Lung (tissue), 12 donors: ENCODE measurements around the gene MB21D2. TPM values are rescaled to one million over a fixed set of nuclear protein-coding genes. Genes with fewer than 3 reads are reported as not detected.

Experiments used
- ATAC-seq: fragments of 200-7000 bp; cut with Tn5 transposase; one replicate; pipeline ENCODE4 v1.9.1; 2020; ENCODE audit warnings: moderate number of reproducible peaks; ENCODE audit not compliant: insufficient read depth, low FRiP score
- DNase-seq, 3 donors: peaks; one replicate each; pipeline ENCODE4 v3.0.0-alpha.2; 2013 to 2017
- H3K27ac ChIP-seq, 2 donors: one replicate each; pipeline ENCODE4 v1.5.1; 2013; ENCODE audit warnings: mild to moderate bottlenecking in 2 of 2, moderate library complexity in 2 of 2, control low read depth in 1 of 2, inconsistent platforms in 1 of 2, low read depth in 1 of 2, low read length in 1 of 2
- H3K27me3 ChIP-seq, 3 donors: one replicate each; pipeline ENCODE4 v1.5.1; 2013; ENCODE audit warnings: low read length in 2 of 3; ENCODE audit not compliant: control insufficient read depth in 3 of 3, insufficient read depth in 3 of 3
- H3K36me3 ChIP-seq, 4 donors: one replicate each; pipeline ENCODE4 v1.5.1; 2013; ENCODE audit warnings: low read length in 4 of 4, mild to moderate bottlenecking in 1 of 4, moderate library complexity in 1 of 4; ENCODE audit not compliant: control insufficient read depth in 4 of 4, insufficient read depth in 4 of 4
- H3K4me1 ChIP-seq, 5 donors: one replicate each; pipeline ENCODE4 v1.5.1; 2013; ENCODE audit warnings: low read length in 5 of 5, mild to moderate bottlenecking in 2 of 5, moderate library complexity in 1 of 5; ENCODE audit not compliant: control insufficient read depth in 5 of 5, insufficient read depth in 5 of 5
- H3K4me3 ChIP-seq: one replicate; pipeline ENCODE4 v1.5.1; 2013; ENCODE audit warnings: mild to moderate bottlenecking, control low read depth, moderate library complexity
- H3K9ac ChIP-seq, 2 donors: one replicate each; pipeline ENCODE4 v1.5.1; 2013; ENCODE audit warnings: low read length in 2 of 2, control low read depth in 1 of 2; ENCODE audit not compliant: insufficient read depth in 1 of 2
- H3K9me3 ChIP-seq, 4 donors: one replicate each; pipeline ENCODE4 v1.5.1; 2013; ENCODE audit warnings: low read length in 3 of 4, mild to moderate bottlenecking in 1 of 4, moderate library complexity in 1 of 4; ENCODE audit not compliant: control insufficient read depth in 4 of 4, insufficient read depth in 3 of 4
- CTCF ChIP-seq: IDR thresholded peaks from 2 replicates; pipeline ENCODE4 v1.5.1; 2012; ENCODE audit warnings: mild to moderate bottlenecking; ENCODE audit errors: control extremely low read depth, extremely low read depth
- WGBS, 2 donors: extraction: QIAGEN DNeasy Blood & Tissue Kit; methylation state at CpG; one replicate each; pipeline ENCODE4 v1.1.7; 2013; 5-methylcytosine and 5-hydroxymethylcytosine counted together
- polyA plus RNA-seq, 2 donors: library from polyadenylated mRNA; stranded (reverse); fragments of 200-250 nt; gene quantifications; one replicate each; pipeline ENCODE4 v1.2.1, GENCODE V29; 2013
- total RNA-seq, 2 donors: library from RNA; depleted of rRNA in 1 of 2; stranded (reverse); fragments of >200 nt in 1 of 2; gene quantifications; one replicate each; pipeline ENCODE4 v1.2.1, GENCODE V29; 2014 to 2021
- donor health status: control.
- donor health status: control.
- donor health status: Bipolar disorder and iron deficiency.
- donor health status: healthy.
- donor health status: DM: yes; HTN: yes; CAD: no.

MB21D2 gene
- total and polyA plus RNA-seq, 4 donors = 2.8 to 6.3 (median 4.6) TPM

- Histone ChIP-seq H3K4me3 (no peak overlapping the region), H3K36me3 (no peaks in the 10 kb centered on the region), H3K9me3 (no peaks in the 10 kb centered on the region), H3K27ac (no peak overlapping the region), H3K27me3 (peaks cover 0 to 24% (median 15%) of the 10 kb centered on the region in 3 donors), H3K9ac (no peak overlapping the region), H3K4me1 (peaks cover 0 to 17% (median 3%) of the 10 kb centered on the region in 5 donors)
- no peak for TF ChIP-seq CTCF
- DNase-seq (no peak), ATAC-seq (no peak)
- WGBS, 2 donors = 48 to 57% methylated on average over 2 of the region's 2 CpGs
Measured at GRCh38 chr3:192914848-192915247, 2.8 kb downstream of the MB21D2 start.

- peaks cover 0 to 11% (median 5%) of the 10 kb centered on the region in 3 donors for H3K27me3 ChIP-seq
- no peak for TF ChIP-seq CTCF
- no peak overlapping the region for H3K9ac ChIP-seq
- H3K4me3 ChIP-seq = no peak overlapping the region
- H3K9me3 ChIP-seq = no peaks in the 10 kb centered on the region
- 93 to 94% methylated on average over 4 of the region's 4 CpGs for WGBS, 2 donors
- no peak overlapping the region for H3K27ac ChIP-seq
- peaks cover 0 to 17% (median 3%) of the 10 kb centered on the region in 5 donors for H3K4me1 ChIP-seq
- ATAC-seq (no peak), DNase-seq (no peak)
- H3K36me3 ChIP-seq = no peaks in the 10 kb centered on the region
Measured at GRCh38 chr3:192913540-192913939, 4.1 kb downstream of the MB21D2 start.

DNA sequence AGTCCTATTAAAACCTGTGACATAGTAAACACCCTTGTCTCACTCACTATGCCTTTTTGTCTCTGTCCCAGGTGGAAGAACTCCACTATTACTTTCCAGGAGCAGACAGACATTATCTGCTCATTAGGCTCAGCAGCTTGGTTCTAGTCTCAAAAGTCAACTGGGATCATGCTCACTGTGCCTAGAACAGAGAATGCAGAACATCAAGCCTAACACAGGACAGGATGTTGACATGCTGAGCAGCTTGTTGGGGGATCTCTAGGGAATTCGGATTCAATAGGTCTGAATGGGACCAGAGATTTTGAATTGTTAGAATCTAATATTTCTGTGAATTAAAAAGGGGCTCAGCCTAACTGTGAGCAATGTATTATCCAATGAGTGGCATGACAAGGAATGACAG lies 6.4 kb downstream of the MB21D2 start:
- TF ChIP-seq CTCF = no peak
- no peak overlapping the region for H3K9ac ChIP-seq
- H3K27me3 ChIP-seq = peaks cover 0 to 11% (median 5%) of the 10 kb centered on the region in 3 donors
- WGBS, 2 donors = 82 to 86% methylated on average over 1 of the region's 1 CpG
- no peak overlapping the region for H3K27ac ChIP-seq
- no peaks in the 10 kb centered on the region for H3K36me3 ChIP-seq
- no peaks in the 10 kb centered on the region for H3K9me3 ChIP-seq
- no peak overlapping the region for H3K4me3 ChIP-seq
- peaks cover 0 to 25% (median 3%) of the 10 kb centered on the region in 5 donors for H3K4me1 ChIP-seq
- DNase-seq (no peak), ATAC-seq (no peak)

GRCh38 chr3:192907784-192908183 lies 9.9 kb downstream of the MB21D2 start:
- 62 to 74% methylated on average over 4 of the region's 4 CpGs for WGBS, 2 donors
- no peak for TF ChIP-seq CTCF
- ATAC-seq (no peak), DNase-seq (no peak)
- peaks cover 0 to 2% (median 0%) of the 10 kb centered on the region in 4 donors for H3K9me3 ChIP-seq
- H3K4me1 ChIP-seq = peaks cover 0 to 14% (median 0%) of the 10 kb centered on the region in 5 donors
- H3K36me3 ChIP-seq = no peaks in the 10 kb centered on the region
- H3K4me3 ChIP-seq = no peak overlapping the region
- H3K27ac ChIP-seq = no peak overlapping the region
- H3K9ac ChIP-seq = no peak overlapping the region
- no peaks in the 10 kb centered on the region for H3K27me3 ChIP-seq
